Type B pancreatic cell (in vitro differentiated cells): ENCODE measurements around the gene PID1. TPM values are rescaled to one million over a fixed set of nuclear protein-coding genes. Genes with fewer than 3 reads are reported as not detected.

Experiments
- DNase-seq: peaks from one replicate; pipeline ENCODE4 v3.0.0; 2021; ENCODE audit warnings: mixed read lengths; ENCODE audit not compliant: unreplicated experiment; ENCODE audit errors: extremely low spot score
- H3K27ac Mint-ChIP-seq: 2 replicates; pipeline ENCODE4 v1.8.0; 2021; ENCODE audit warnings: mild to moderate bottlenecking, mixed read lengths
- H3K27me3 Mint-ChIP-seq: 2 replicates; pipeline ENCODE4 v1.8.0; 2021; ENCODE audit warnings: mixed read lengths
- H3K36me3 Mint-ChIP-seq: 2 replicates; pipeline ENCODE4 v1.8.0; 2021; ENCODE audit warnings: mixed read lengths
- H3K4me1 Mint-ChIP-seq: one replicate; pipeline ENCODE4 v1.8.0; 2021; ENCODE audit warnings: mixed read lengths; ENCODE audit not compliant: unreplicated experiment
- H3K4me3 Mint-ChIP-seq: 2 replicates; pipeline ENCODE4 v1.8.0; 2021; ENCODE audit warnings: mild to moderate bottlenecking, mixed read lengths
- H3K9me3 Mint-ChIP-seq: 2 replicates; pipeline ENCODE4 v1.8.0; 2021; ENCODE audit warnings: mixed read lengths
- total RNA-seq: library from RNA; stranded (reverse); gene quantifications from 2 replicates; pipeline ENCODE4 v1.2.1, GENCODE V29; 2021; ENCODE audit warnings: low replicate concordance
- TF ChIP-seq, protein P1 (sequence below): fragments of 200-600 bp; sonication (generic); conservative IDR thresholded peaks from 2 replicates; pipeline ENCODE4 v1.5.0; 2021; ENCODE audit warnings: antibody characterized with exemption, mild to moderate bottlenecking

Gene PID1
- total RNA-seq, 1 donor from 2014 or later, result 0.92 TPM

GRCh38 chr2:229027353-229028105 is 243.6 kb downstream of the PID1 start:
- Mint-ChIP-seq H3K36me3 (no peaks in the 10 kb centered on the region), H3K27ac (no peak overlapping the region), H3K4me1 (no peaks in the 10 kb centered on the region), H3K4me3 (no peak overlapping the region), H3K27me3 (no peaks in the 10 kb centered on the region), H3K9me3 (no peaks in the 10 kb centered on the region)
- no peak for DNase-seq
- TF ChIP-seq, protein P1, sequence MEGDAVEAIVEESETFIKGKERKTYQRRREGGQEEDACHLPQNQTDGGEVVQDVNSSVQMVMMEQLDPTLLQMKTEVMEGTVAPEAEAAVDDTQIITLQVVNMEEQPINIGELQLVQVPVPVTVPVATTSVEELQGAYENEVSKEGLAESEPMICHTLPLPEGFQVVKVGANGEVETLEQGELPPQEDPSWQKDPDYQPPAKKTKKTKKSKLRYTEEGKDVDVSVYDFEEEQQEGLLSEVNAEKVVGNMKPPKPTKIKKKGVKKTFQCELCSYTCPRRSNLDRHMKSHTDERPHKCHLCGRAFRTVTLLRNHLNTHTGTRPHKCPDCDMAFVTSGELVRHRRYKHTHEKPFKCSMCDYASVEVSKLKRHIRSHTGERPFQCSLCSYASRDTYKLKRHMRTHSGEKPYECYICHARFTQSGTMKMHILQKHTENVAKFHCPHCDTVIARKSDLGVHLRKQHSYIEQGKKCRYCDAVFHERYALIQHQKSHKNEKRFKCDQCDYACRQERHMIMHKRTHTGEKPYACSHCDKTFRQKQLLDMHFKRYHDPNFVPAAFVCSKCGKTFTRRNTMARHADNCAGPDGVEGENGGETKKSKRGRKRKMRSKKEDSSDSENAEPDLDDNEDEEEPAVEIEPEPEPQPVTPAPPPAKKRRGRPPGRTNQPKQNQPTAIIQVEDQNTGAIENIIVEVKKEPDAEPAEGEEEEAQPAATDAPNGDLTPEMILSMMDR, result no peak

DNA sequence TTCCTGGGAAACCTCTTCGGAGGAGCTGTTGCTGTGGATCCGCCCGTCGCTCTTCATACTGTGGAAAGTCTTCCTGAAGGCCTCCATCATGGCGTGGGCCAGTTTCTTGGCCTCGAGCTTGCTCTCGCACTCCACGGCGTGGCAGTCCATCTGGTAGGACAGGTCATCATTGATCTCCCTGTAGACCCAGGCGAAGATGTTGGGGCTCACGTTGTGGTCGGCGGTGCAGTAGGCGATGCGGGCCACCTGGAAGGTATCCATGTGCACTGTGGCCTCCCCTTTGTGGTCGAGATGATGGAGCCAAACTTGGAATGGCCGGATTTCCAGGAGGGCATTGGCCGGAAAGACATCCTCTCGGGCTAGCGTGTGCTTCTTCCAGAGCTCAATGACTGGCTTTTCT is 245.4 kb downstream of the PID1 start:
- Mint-ChIP-seq H3K9me3 (no peaks in the 10 kb centered on the region), H3K4me1 (no peaks in the 10 kb centered on the region), H3K27ac (no peak overlapping the region), H3K36me3 (no peaks in the 10 kb centered on the region), H3K27me3 (no peaks in the 10 kb centered on the region), H3K4me3 (no peak overlapping the region)
- TF ChIP-seq, protein P1, result no peak
- DNase-seq, result no peak

GRCh38 chr2:229022652-229023051 is 248.4 kb downstream of the PID1 start:
- TF ChIP-seq, protein P1, result no peak
- no peaks in the 10 kb centered on the region for H3K9me3 Mint-ChIP-seq
- no peak for DNase-seq
- H3K4me3 Mint-ChIP-seq, result no peak overlapping the region
- H3K27ac Mint-ChIP-seq, result no peak overlapping the region
- no peaks in the 10 kb centered on the region for H3K4me1 Mint-ChIP-seq
- H3K36me3 Mint-ChIP-seq, result no peaks in the 10 kb centered on the region
- no peaks in the 10 kb centered on the region for H3K27me3 Mint-ChIP-seq

DNA sequence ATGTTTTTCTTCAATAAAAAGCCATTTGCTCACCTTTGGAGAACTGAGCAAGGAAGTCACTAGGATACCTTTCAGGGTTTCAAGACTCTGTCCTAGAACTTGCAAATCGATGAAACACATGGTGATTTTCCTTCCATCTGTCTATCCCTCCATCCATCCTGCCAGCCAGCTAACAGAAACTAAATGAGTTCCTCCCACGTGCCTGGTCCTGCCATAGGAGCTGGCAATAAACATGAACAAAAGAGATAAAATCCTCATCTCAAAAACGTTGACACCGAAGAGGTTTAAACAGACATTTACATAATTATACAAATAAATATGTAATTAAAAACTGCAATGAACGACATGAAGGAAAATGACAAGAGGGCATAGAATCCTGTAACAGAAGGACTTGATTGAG is 249.0 kb downstream of the PID1 start:
- TF ChIP-seq, protein P1, result no peak
- no peak for DNase-seq
- no peaks in the 10 kb centered on the region for H3K4me1 Mint-ChIP-seq

DNA sequence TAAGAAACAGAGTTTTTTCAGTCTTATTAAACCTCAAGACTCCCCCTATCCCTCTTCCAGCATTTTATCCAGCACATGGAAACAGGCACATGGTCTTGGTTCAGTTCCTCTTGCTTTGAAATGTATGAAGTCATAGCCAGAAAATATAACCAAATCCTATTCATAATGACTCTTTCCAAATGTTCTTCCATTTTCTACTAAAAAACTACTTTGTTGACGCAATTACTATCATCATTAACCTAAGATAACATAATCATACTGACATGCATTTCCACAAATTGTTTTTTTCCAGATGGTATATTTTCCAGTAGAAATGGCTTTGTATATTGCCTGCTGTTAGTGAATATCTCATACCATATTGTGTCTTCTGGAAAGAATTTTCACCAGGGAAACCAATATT is 261.3 kb downstream of the PID1 start:
- no peaks in the 10 kb centered on the region for H3K4me1 Mint-ChIP-seq
- H3K36me3 Mint-ChIP-seq, result no peaks in the 10 kb centered on the region
- H3K27ac Mint-ChIP-seq, result no peak overlapping the region
- H3K27me3 Mint-ChIP-seq, result peaks cover 5% of the 10 kb centered on the region
- TF ChIP-seq, protein P1, result no peak
- no peak overlapping the region for H3K4me3 Mint-ChIP-seq
- no peak for DNase-seq
- no peaks in the 10 kb centered on the region for H3K9me3 Mint-ChIP-seq

More for the DNA sequence above, 249.0 kb downstream of the PID1 start:
- H3K4me3 Mint-ChIP-seq, result no peak overlapping the region
- H3K9me3 Mint-ChIP-seq, result no peaks in the 10 kb centered on the region
- no peaks in the 10 kb centered on the region for H3K36me3 Mint-ChIP-seq
- no peaks in the 10 kb centered on the region for H3K27me3 Mint-ChIP-seq
- H3K27ac Mint-ChIP-seq, result no peak overlapping the region
